Progenitor cell of endocrine pancreas (in vitro differentiated cells): Measurements from ENCODE around the gene TBXAS1. TPM values are rescaled to one million over a fixed set of nuclear protein-coding genes. Genes with fewer than 3 reads are reported as not detected.
"Not testable (repeated sequence)": the region's sequence is repeated elsewhere in the genome, so short reads cannot be mapped to it uniquely, and the experiment has no call there.

ENCODE experiments used
- DNase-seq: peaks from one replicate; pipeline ENCODE4 v3.0.0; 2021; ENCODE audit warnings: low spot score; ENCODE audit not compliant: unreplicated experiment
- H3K27ac Mint-ChIP-seq: 2 replicates; pipeline ENCODE4 v1.8.0; 2021; ENCODE audit warnings: mild to moderate bottlenecking, moderate library complexity, mixed read lengths
- H3K27me3 Mint-ChIP-seq: 2 replicates; pipeline ENCODE4 v1.8.0; 2021; ENCODE audit warnings: mixed read lengths
- H3K36me3 Mint-ChIP-seq: 2 replicates; pipeline ENCODE4 v1.8.0; 2022; ENCODE audit warnings: mixed read lengths; ENCODE audit not compliant: insufficient read depth
- H3K4me1 Mint-ChIP-seq: 2 replicates; pipeline ENCODE4 v1.8.0; 2021; ENCODE audit warnings: low read depth, mixed read lengths
- H3K4me3 Mint-ChIP-seq: 2 replicates; pipeline ENCODE4 v1.8.0; 2021; ENCODE audit warnings: low read depth, mild to moderate bottlenecking, moderate library complexity, mixed read lengths
- H3K9me3 Mint-ChIP-seq: 2 replicates; pipeline ENCODE4 v1.8.0; 2021; ENCODE audit warnings: low read depth, mixed read lengths
- CTCF ChIP-seq: fragments of 200-600 bp; sonication (generic); IDR thresholded peaks from one replicate; pipeline ENCODE4 v1.5.0; 2021; ENCODE audit warnings: antibody characterized with exemption, mild to moderate bottlenecking; ENCODE audit not compliant: unreplicated experiment
- total RNA-seq: library from RNA; stranded (reverse); gene quantifications from 2 replicates; pipeline ENCODE4 v1.2.1, GENCODE V29; 2021

TBXAS1 gene
- total RNA-seq, 1 donor from 2014 or later = 10.4 TPM

- peaks cover 25% of the 10 kb centered on the region for H3K4me1 Mint-ChIP-seq
- H3K27me3 Mint-ChIP-seq = no peaks in the 10 kb centered on the region
- H3K4me3 Mint-ChIP-seq = no peak overlapping the region
- H3K9me3 Mint-ChIP-seq = peaks cover 24% of the 10 kb centered on the region
- H3K27ac Mint-ChIP-seq = peak overlapping the region; percentile 67
- no peak for DNase-seq
- H3K36me3 Mint-ChIP-seq = peaks cover 18% of the 10 kb centered on the region
- no peak for TF ChIP-seq CTCF
These were observed 1.2 kb downstream of the TBXAS1 start for GRCh38 chr7:139830292-139830691.

- peaks cover 29% of the 10 kb centered on the region for H3K9me3 Mint-ChIP-seq
- peaks cover 25% of the 10 kb centered on the region for H3K4me1 Mint-ChIP-seq
- TF ChIP-seq CTCF = no peak
- H3K27ac Mint-ChIP-seq = no peak overlapping the region
- no peak for DNase-seq
- no peaks in the 10 kb centered on the region for H3K27me3 Mint-ChIP-seq
- H3K4me3 Mint-ChIP-seq = no peak overlapping the region
- H3K36me3 Mint-ChIP-seq = peaks cover 21% of the 10 kb centered on the region
These were observed 1.9 kb downstream of the TBXAS1 start for GRCh38 chr7:139830782-139831501.

- not testable (repeated sequence) for H3K27me3 Mint-ChIP-seq, H3K4me3 Mint-ChIP-seq, H3K27ac Mint-ChIP-seq, DNase-seq
- peaks cover 10% of the 10 kb centered on the region for H3K4me1 Mint-ChIP-seq
- peaks cover 27% of the 10 kb centered on the region for H3K36me3 Mint-ChIP-seq
- peaks cover 44% of the 10 kb centered on the region for H3K9me3 Mint-ChIP-seq
These were observed 6.8 kb downstream of the TBXAS1 start for GRCh38 chr7:139835848-139836247.

- H3K27me3 Mint-ChIP-seq, H3K4me3 Mint-ChIP-seq, DNase-seq, H3K4me1 Mint-ChIP-seq, H3K27ac Mint-ChIP-seq: not testable (repeated sequence)
- Mint-ChIP-seq H3K9me3 (peaks cover 44% of the 10 kb centered on the region), H3K36me3 (peaks cover 27% of the 10 kb centered on the region)
These were observed 8.2 kb downstream of the TBXAS1 start for GRCh38 chr7:139837291-139837690.

- Mint-ChIP-seq H3K27me3 (peaks cover 2% of the 10 kb centered on the region), H3K36me3 (peaks cover 19% of the 10 kb centered on the region), H3K9me3 (peaks cover 37% of the 10 kb centered on the region), H3K4me3 (no peak overlapping the region), H3K27ac (no peak overlapping the region), H3K4me1 (peaks cover 7% of the 10 kb centered on the region)
- TF ChIP-seq CTCF = no peak
- no peak for DNase-seq
These were observed 9.2 kb downstream of the TBXAS1 start for GRCh38 chr7:139838276-139838675.

GRCh38 chr7:139838876-139839275 lies 9.8 kb downstream of the TBXAS1 start:
- H3K4me3 Mint-ChIP-seq = no peak overlapping the region

More at GRCh38 chr7:139838876-139839275, 9.8 kb downstream of the TBXAS1 start:
- peaks cover 16% of the 10 kb centered on the region for H3K36me3 Mint-ChIP-seq
- TF ChIP-seq CTCF = no peak
- DNase-seq = no peak
- no peak overlapping the region for H3K27ac Mint-ChIP-seq
- H3K9me3 Mint-ChIP-seq = peaks cover 33% of the 10 kb centered on the region
- H3K27me3 Mint-ChIP-seq = peaks cover 2% of the 10 kb centered on the region
- H3K4me1 Mint-ChIP-seq = peaks cover 7% of the 10 kb centered on the region
